Measurements from ENCODE around the gene NUP42. TPM values are rescaled to one million over a fixed set of nuclear protein-coding genes. Genes with fewer than 3 reads are reported as not detected.
A peak's percentile ranks its signal among the peaks of the same experiment; 100 is the strongest.

The NUP42 gene
- total RNA-seq = 29.5 TPM
- long read RNA-seq, transcript NUPL2-201 (7 exons, 1,795 nt) = major isoform, 18 of 28 reads
- long read RNA-seq, partial matches to known transcripts = 0 of 28 reads
- long read RNA-seq, other reads (novel, unspliced or antisense) = 8 of 28 reads

DNA sequence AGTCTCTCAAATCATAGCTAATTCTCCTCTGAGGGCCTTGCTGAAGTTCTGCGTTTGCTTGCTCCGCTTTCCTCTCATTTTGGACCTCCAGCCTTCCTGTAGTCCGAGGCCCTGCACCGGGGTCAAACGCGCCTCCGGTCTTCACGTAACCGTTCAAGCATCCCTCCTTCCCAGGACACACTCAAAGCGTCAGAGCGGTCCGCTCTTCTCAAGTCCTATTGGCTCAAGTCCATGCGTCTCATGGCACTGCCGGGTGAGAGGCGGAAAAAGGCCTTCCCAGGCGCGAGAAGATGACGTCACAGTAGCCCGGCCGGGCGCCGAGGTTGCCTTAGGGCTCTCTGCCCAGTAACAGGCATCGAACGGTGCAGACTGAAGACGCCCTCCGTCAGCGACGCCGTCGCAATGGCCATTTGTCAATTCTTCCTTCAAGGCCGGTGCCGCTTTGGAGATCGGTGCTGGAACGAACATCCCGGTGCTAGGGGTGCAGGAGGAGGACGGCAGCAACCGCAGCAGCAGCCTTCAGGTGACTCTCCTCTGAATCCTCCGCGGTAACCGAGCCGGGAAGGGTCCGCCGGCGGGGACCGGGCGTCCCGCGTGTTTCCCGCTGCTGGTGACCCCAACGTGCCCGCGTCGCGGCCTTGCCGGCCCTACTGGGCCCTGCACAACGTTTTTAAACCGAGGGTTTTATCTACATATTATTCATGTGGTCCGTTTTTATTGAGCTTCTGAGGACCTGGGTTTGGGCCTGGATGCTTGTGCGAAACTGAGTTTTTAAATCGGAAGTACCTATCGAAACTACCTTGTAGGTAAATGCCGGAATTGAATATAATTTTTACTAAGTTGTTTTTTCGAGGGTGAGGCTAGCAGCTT lies at the start of gene NUP42:
NUP42 (plus strand) TSS at position 365 of the 870 bp plus-strand sequence; CDS start at position 403, 38 bp downstream.
- Histone ChIP-seq H3K36me3 (peaks cover 16% of the 10 kb centered on the region), H3K4me3 (peak within 1 kb of the TSS; percentile 84), H3K9me3 (no peaks in the 10 kb centered on the region), H3K27me3 (no peaks in the 10 kb centered on the region), H3K4me1 (peaks cover 12% of the 10 kb centered on the region), H3K27ac (peak within 1 kb of the TSS; percentile 94)
- intact Hi-C loops (cut with DNase I) = no loop called here
- TF ChIP-seq, protein P1, sequence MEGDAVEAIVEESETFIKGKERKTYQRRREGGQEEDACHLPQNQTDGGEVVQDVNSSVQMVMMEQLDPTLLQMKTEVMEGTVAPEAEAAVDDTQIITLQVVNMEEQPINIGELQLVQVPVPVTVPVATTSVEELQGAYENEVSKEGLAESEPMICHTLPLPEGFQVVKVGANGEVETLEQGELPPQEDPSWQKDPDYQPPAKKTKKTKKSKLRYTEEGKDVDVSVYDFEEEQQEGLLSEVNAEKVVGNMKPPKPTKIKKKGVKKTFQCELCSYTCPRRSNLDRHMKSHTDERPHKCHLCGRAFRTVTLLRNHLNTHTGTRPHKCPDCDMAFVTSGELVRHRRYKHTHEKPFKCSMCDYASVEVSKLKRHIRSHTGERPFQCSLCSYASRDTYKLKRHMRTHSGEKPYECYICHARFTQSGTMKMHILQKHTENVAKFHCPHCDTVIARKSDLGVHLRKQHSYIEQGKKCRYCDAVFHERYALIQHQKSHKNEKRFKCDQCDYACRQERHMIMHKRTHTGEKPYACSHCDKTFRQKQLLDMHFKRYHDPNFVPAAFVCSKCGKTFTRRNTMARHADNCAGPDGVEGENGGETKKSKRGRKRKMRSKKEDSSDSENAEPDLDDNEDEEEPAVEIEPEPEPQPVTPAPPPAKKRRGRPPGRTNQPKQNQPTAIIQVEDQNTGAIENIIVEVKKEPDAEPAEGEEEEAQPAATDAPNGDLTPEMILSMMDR (IDR thresholded peaks at IDR 0.05) = no peak
- ATAC-seq (peak; percentile 98), DNase-seq (peak; percentile 97)

GRCh38 chr7:23133797-23134196 lies 48.1 kb upstream of the NUP42 start:
- no peaks in the 10 kb centered on the region for H3K27me3 ChIP-seq
- DNase-seq (no peak), ATAC-seq (no peak)
- H3K36me3 ChIP-seq = peaks cover 10% of the 10 kb centered on the region
- H3K27ac ChIP-seq = no peak overlapping the region
- H3K4me1 ChIP-seq = no peaks in the 10 kb centered on the region
- TF ChIP-seq, protein P1 (IDR thresholded peaks at IDR 0.05) = no peak
- no peak overlapping the region for H3K4me3 ChIP-seq
- no peaks in the 10 kb centered on the region for H3K9me3 ChIP-seq
- intact Hi-C loops (cut with DNase I) = no loop called here

GRCh38 chr7:23135755-23136154 lies 46.1 kb upstream of the NUP42 start:
- no peaks in the 10 kb centered on the region for H3K4me1 ChIP-seq
- no peak for ATAC-seq
- intact Hi-C loops (cut with DNase I) = no loop called here
- no peak overlapping the region for H3K4me3 ChIP-seq
- TF ChIP-seq, protein P1 (IDR thresholded peaks at IDR 0.05) = no peak
- H3K9me3 ChIP-seq = no peaks in the 10 kb centered on the region
- DNase-seq = no peak
- peaks cover under 1% of the 10 kb centered on the region for H3K36me3 ChIP-seq
- H3K27ac ChIP-seq = no peak overlapping the region
- H3K27me3 ChIP-seq = no peaks in the 10 kb centered on the region

GRCh38 chr7:23136216-23136615 lies 45.6 kb upstream of the NUP42 start:
- no peak overlapping the region for H3K4me3 ChIP-seq
- H3K9me3 ChIP-seq = no peaks in the 10 kb centered on the region
- H3K4me1 ChIP-seq = no peaks in the 10 kb centered on the region
- peaks cover 5% of the 10 kb centered on the region for H3K36me3 ChIP-seq
- intact Hi-C loops (cut with DNase I) = no loop called here
- ATAC-seq (no peak), DNase-seq (no peak)
- H3K27ac ChIP-seq = no peak overlapping the region
- no peaks in the 10 kb centered on the region for H3K27me3 ChIP-seq
- TF ChIP-seq, protein P1 (IDR thresholded peaks at IDR 0.05) = no peak

- Histone ChIP-seq H3K36me3 (peaks cover 18% of the 10 kb centered on the region), H3K4me1 (no peaks in the 10 kb centered on the region), H3K4me3 (no peak overlapping the region), H3K27ac (no peak overlapping the region), H3K9me3 (no peaks in the 10 kb centered on the region), H3K27me3 (no peaks in the 10 kb centered on the region)
- intact Hi-C loops (cut with DNase I) = no loop called here
- no peak for ATAC-seq
- no peak for DNase-seq
- TF ChIP-seq, protein P1 (IDR thresholded peaks at IDR 0.05) = no peak
These were observed 24.2 kb upstream of the NUP42 start for GRCh38 chr7:23157679-23158078.
